Measurements from ENCODE around the gene GMPPA.
A peak's percentile ranks its signal among the peaks of the same experiment; 100 is the strongest.

GMPPA gene

GRCh38 chr2:219498280-219499057 lies at the start of gene GMPPA:
Gene GMPPA (plus strand): TSS chr2:219498891. CDS start chr2:219499976, 1,085 bp downstream.
- DNase-seq: peak; percentile 96 to 99

GRCh38 chr2:219449609-219450008 lies 49.1 kb upstream of the GMPPA start:
- no peak for DNase-seq

DNA sequence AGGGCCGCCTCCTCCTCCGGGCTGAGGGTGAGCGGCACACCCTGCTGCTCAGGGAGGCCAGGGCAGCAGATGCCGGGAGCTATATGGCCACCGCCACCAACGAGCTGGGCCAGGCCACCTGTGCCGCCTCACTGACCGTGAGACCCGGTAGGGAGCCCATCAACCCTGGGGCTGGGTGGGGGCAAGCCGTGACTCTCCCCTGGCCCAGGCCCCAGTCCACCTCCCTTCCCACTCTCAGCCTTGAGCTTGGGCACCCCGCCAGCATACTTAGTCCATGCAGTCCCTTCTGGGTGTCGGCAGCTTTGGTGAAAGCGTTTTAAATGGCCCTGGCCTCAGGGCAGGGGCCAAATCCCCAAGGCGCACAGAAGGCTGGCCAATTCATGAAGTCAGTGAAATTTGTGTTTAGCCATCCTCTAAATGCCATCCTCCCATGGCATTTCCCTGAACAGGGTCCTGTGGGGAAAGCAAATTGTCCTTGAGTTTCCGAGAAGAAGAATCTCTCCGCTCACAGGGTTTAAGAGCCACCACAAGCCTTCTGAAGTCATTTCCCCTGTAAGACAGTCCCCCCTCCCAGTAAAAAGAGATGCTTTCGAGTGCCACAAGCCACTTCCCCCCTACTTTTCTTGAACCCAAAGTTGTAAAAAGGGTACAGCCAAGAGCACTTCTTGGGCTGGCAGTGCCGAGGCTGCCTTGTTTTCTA lies 46.9 kb upstream of the GMPPA start:
- DNase-seq: no peak

DNA sequence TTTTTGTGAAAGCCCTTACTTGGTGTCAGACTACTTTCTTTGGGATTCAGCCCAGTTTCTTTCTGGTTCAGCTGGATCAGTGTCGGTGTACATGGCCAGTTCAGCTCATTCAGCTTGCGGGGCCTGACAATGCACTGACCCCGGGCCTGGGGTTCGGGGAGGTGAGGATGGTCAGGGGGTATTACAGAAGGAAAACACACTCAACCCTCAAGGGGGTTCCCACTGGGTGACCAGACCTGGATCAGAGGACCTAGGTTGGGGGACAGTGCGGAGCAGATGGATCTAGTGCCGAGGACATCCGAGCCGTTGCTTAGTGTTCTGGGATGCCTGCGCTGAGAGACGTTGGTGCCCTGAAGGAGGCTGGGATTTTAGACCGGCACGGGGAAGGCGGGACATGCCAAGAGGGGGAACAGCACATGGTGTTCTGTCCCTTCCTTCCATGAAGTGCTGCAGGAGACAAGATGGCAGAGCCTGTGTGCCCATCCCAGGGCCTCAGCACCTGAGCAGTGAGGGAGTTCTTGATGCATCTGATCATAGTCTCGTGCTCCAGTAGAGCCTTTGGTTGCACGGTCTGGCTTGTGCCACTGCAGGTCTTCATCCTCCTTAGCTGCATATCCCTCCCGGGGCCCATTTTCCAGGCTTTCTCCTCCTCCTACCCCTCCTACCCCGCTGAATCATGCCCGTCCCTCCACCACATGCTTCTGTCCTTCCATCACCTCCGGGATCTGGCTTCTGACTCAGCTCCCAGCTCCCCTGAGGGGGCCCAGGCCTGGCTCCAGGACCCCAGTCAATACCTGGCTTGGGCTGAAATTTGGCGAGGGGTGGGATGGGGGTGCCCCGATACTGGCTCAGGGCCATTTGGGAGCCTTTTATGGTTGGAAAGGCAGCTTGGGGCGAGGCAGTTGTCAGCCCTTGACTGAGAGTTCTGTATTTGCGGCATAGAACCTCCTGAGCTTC lies 46.1 kb upstream of the GMPPA start:
- DNase-seq: no peak

DNA sequence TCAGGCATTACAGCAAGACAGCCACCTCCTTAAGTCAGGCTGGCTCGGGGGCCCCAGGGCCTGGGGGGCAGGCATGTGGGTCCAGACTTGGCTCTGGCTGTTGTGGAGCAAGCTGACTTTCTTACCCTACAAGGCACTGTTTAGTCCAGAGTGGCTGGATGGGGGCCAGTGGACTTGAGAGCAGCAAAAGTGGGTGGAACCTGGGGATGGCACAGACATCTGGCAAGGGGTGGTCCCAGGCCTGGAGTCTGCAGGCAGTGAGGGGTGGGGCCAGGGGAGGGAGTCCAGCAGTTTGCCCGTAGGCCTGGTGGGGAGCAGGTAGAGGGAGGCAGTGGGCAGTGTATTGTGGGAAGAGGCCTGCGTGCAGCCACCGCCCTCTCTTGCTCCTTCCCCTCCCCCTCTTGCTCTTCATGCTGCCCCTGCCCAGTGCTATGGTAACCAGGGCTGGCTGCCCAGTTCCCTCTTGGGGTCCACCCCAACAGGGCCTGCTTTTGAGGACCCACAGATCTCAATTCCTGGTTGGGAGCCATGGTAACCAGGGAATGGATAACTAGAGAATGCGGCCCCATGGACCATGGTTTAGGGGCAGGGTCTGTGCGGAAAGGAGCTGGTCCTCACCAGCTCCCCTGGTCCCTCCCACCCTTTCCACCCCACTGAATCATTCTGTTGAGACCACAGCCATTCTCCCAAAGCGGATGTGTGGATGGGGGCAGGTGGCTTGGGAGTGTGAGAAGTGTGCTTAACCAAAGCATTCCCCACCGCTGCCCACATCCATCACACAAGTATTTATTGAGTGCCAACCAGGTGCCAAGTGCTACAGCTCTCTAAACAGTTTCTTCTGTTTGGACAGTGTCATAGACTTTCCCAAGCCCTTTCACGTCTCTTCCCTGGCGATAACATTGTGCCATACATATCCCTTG lies 44.8 kb upstream of the GMPPA start:
- no peak for DNase-seq

GRCh38 chr2:219455581-219455980 lies 43.1 kb upstream of the GMPPA start:
- peak; percentile 6 to 61 for DNase-seq

DNA sequence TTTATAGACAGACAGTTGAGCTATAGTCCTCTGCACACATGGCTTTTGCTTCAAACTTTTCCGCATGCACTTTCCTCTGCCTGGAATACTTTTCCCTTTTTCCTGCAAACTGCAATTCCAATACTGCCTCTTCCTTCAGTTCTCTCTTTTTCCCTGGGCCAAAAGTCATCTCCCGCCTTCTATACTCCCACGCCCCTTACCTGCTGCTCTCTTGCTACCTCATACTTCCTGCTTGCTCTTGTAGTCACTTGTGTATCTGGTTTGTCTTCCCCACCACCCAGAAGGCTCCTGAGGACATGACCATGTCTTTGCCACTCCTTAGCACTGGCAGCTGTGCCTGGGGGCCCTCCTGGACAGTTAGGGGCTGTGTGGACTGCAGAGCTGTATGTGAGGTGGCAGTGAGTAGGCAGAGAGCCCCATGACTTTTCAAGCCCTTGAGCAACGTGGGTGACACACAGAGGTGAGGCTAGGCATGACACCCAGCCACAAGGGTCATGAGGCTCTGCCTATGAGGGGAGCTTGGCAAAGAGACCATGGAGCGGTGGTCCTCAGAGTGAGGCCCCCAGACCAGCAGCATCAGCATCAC lies 40.8 kb upstream of the GMPPA start:
- peak; percentile 20 to 81 for DNase-seq

- DNase-seq: no peak
Measured at GRCh38 chr2:219458996-219459395, 39.7 kb upstream of the GMPPA start.

DNA sequence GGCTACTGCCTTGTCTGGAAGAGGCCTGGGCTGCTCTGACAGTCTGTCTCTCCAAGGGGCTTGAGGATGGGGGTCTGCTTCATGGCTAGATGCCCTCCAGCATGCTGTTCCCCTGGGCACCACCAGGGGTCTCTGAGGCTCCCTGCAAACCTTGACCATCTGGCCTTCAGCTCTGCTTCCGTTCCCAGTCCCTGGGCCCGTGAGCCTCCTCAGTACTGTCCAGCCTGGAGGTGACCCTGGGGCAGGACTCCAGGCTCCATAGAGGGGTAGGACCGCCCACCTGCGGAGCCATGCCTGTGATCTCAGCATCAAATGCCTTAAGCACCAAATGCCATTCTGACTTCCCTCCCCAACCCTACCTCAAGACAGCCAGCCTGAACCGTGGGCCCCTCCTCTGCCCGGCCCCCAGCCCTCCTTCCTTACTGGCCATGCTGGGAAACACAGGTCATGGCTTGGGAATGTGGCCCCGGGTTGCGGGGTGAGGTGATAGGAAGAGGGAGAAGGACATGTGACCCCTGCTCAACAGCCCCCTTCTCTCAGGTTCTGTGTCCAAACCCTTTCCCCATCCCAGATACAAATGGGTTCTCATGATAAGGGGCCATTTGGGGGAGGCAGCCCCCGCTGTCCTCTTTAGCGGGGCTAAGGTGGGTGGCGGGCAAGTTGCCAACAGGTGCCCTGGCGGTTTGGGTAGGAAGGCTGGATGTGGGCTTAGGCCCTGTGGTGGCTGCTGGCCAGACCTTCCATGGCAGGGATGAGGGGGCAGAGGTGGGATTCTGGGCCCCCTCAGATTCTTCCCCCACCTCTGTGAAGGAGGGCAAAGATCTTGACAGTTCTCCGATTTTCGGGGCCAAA lies 39.0 kb upstream of the GMPPA start:
- DNase-seq: peak; percentile 11 to 47

DNA sequence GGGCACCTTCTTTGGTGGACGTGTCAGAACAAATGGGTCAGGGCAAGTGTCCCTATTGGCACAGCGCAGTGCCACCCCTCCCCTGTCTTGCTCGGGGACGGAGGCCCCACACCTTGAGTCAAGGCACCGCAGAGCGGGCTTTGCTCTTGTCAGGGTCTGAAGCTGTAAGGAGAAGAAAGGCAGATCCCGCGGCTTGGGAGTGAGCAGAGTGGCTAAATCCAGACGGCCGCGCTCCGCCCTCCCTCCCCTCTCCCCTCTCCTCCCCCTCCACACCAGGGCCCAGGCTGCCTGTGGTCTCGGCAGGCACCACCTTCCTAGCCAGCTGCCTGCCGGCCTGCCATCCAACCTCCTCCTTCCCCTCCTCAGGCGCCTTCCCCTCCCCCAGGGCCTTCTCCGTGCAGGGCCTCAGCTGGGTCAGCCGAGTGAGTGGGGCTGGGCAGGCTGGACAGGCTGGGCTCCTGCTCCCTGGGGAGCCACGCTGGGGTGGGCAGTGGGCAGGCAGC lies 38.2 kb upstream of the GMPPA start:
- DNase-seq: no peak

- no peak for DNase-seq
Measured at GRCh38 chr2:219461047-219461514, 37.6 kb upstream of the GMPPA start.

DNA sequence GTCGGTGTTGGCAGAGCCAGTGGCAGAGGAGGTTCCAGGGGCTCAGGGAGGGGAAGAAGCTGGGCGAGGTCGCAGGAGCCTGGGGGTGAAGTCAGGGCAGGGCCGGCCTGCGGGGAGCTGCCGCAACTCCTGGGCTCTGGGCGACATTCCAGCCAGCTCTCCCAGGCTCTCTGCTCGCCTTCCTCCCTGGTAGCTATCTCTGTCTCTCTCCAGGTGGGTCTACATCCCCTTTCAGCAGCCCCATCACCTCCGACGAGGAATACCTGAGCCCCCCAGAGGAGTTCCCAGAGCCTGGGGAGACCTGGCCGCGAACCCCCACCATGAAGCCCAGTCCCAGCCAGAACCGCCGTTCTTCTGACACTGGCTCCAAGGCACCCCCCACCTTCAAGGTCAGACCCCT lies 37.0 kb upstream of the GMPPA start:
- DNase-seq: no peak

GRCh38 chr2:219462349-219462748 lies 36.3 kb upstream of the GMPPA start:
- DNase-seq: no peak

- DNase-seq: no peak
Measured at GRCh38 chr2:219464286-219465032, 34.2 kb upstream of the GMPPA start.

DNA sequence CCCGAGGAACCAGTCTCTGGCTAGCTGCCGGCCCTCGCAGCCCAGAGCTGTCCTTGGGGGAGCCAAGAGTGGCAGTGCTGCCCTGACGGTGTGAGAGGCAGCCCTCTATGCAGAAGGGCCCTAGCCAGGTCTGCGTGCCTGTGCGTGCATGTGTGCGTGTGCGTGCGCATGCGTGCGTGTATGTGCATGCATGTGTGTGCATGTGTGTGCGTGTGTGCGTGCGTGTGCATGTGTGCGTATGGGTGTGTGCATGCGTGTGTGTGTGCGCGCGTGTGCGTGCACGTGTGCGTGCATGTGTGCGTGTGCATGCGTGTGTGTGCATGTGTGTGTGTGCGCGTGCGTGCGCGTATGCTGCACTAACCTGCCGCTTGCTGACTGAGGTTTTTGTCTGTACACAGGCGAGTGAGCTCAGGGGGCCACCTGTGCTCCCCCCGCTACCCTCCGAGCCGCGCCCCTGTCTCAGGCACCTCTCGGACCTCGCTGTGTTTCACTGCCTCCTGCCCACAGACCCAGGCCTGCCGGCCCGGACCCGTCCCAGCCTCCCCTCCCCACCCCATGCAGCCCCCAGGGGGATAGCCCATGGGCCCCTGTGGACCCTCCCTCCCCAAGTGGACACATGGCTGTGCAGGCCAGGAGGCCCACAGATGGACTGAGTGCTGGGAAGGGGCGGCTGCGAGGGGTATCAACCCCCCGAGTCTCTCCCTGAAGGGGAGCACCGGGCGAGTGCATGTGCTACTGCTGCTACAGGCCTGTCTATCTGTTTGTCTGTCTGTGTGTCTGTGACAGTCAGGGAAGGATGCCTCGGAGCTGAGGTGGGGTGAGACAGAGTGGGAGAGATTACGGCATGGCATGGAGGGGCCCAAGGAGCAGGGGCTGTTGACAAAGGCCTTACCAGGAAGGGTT lies 32.8 kb upstream of the GMPPA start:
- no peak for DNase-seq

DNA sequence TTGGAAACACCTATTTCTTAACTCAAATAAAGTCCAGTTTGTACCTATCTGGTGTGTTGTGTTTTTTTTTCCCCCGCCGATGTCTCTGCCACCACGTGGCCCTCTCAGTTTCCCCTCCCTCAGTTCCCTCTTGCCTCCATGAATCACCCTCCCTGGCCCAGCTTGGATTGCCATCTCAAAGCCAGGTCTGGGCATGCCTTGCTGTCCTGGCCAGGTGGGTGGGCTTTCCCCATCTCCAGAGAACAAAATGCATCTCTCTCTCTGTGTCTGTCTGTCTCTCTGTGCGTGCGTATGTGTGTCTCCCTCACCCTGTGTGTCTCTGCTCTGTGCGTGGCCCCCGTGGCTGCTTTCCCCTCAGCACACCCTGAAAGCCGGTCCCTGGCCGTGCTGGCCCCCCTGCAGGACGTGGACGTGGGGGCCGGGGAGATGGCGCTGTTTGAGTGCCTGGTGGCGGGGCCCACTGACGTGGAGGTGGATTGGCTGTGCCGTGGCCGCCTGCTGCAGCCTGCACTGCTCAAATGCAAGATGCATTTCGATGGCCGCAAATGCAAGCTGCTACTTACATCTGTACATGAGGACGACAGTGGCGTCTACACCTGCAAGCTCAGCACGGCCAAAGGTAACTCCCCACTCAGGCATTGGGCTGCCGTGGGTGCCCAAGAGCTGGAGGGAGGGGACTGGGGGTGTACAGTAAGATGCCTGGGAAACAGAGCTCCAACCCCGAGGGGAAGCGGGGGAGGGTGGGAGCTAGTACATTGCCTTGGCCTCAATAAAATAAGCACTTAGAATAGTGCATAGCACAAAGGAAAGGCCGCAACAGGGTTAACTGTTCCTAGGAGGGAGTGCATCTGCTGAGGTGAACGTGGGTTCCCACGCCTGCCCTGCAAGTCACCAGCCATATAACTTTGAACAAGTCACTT lies 31.6 kb upstream of the GMPPA start:
- DNase-seq: no peak

- DNase-seq: no peak
Measured at GRCh38 chr2:219467736-219468075, 31.0 kb upstream of the GMPPA start.
